Liver (tissue), 3 donors: ENCODE results near the gene HRH1.

Experiments
- CTCF ChIP-seq: fragments of 150-350 bp; IDR thresholded peaks from 2 replicates; pipeline ENCODE4 v1.5.1; 2017; ENCODE audit warnings: improper control_type of control experiment, low read depth, low read length; ENCODE audit not compliant: missing input control
- EGR1 ChIP-seq, 2 donors: IDR thresholded peaks; 2 replicates each; pipeline ENCODE4 v1.6.1; 2016 to 2018; ENCODE audit warnings: antibody characterized with exemption in 2 of 2, low read depth in 2 of 2
- JUND ChIP-seq, 2 donors: IDR thresholded peaks; 2 replicates each; pipeline ENCODE4 v1.6.1; 2016; ENCODE audit warnings: antibody characterized with exemption in 2 of 2
- RAD21 ChIP-seq, 2 donors: IDR thresholded peaks; 2 replicates each; pipeline ENCODE4 v1.6.1; 2016; ENCODE audit warnings: antibody characterized with exemption in 2 of 2, mild to moderate bottlenecking in 2 of 2
- TAF1 ChIP-seq: conservative IDR thresholded peaks from 2 replicates; pipeline ENCODE4 v1.6.1; 2016; ENCODE audit warnings: antibody characterized with exemption, mild to moderate bottlenecking
- YY1 ChIP-seq: IDR thresholded peaks from 2 replicates; pipeline ENCODE4 v1.6.1; 2016; ENCODE audit warnings: antibody characterized with exemption, mild to moderate bottlenecking
- donor health status: healthy.
- donor health status: healthy.

- TF ChIP-seq CTCF (no peak), RAD21 (IDR thresholded peaks at IDR 0.05) (no peak), TAF1 (no peak), EGR1 (IDR thresholded peaks at IDR 0.05; ENCODE audit: low read depth in 2 of 2) (no peak), JUND (IDR thresholded peaks at IDR 0.05) (no peak), YY1 (no peak)
Observed at GRCh38 chr3:11212784-11213183, 58.5 kb downstream of the HRH1 start.
